ENCODE data around the gene HIBADH.
A peak's percentile ranks its signal among the peaks of the same experiment; 100 is the strongest.

The HIBADH gene

DNA sequence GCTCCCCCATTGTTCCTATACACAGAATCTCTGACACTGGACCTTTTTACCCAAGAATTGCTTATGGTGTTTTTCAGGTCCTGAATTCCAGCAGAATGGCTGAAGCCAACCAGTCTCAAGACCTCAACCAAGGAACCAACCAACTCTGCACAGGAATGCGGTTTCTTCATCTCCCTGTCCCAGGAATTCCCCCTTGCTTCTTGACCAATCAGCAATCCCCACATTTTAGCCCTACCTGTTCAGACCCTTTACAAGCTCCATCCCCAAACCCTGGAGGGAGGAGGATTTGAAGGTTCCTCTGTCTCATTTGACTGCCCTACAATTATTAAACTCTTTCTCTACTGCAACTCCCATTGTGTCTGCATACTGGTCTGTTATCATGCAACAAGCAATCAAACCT is 35.5 kb downstream of the HIBADH start:
- no CpG with 5 or more reads among the region's 1 CpG for WGBS (ENCODE audit: insufficient coverage)
- no peak for DNase-seq
- Histone ChIP-seq H3K4me1 (ENCODE audit: control extremely low read depth in 1 of 4, control insufficient read depth in 4 of 4, insufficient read depth in 4 of 4, low read length in 3 of 4) (no peaks in the 10 kb centered on the region), H3K27me3 (replicated peaks in 2 of 5; ENCODE audit: control insufficient read depth in 4 of 5, insufficient read depth in 5 of 5, low read length in 4 of 5) (no peaks in the 10 kb centered on the region), H3K27ac (ENCODE audit: insufficient read depth in 1 of 2, low read depth in 1 of 2, low read length in 2 of 2, poor library complexity in 1 of 2, severe bottlenecking in 2 of 2) (no peak overlapping the region), H3K4me3 (ENCODE audit: control insufficient read depth in 1 of 7, extremely low read depth in 1 of 7, insufficient read depth in 4 of 7, low read depth in 2 of 7, low read length in 6 of 7) (no peak overlapping the region), H3K36me3 (ENCODE audit: control insufficient read depth in 4 of 4, insufficient read depth in 4 of 4, low read length in 3 of 4) (peaks cover 2 to 26% (median 8%) of the 10 kb centered on the region in 4 experiments), H3K9me3 (ENCODE audit: control extremely low read depth in 1 of 5, control insufficient read depth in 4 of 5, insufficient read depth in 2 of 5, low read depth in 1 of 5, low read length in 4 of 5) (peaks cover 0 to 21% (median 3%) of the 10 kb centered on the region in 5 experiments)
- POLR2A ChIA-PET: no interaction called here
- CTCF ChIA-PET: interaction anchor here (1.0 kb wide), 1 partner anchor 9 kb away, joined by 3 read pairs; no protein-coding TSS in a partner anchor

DNA sequence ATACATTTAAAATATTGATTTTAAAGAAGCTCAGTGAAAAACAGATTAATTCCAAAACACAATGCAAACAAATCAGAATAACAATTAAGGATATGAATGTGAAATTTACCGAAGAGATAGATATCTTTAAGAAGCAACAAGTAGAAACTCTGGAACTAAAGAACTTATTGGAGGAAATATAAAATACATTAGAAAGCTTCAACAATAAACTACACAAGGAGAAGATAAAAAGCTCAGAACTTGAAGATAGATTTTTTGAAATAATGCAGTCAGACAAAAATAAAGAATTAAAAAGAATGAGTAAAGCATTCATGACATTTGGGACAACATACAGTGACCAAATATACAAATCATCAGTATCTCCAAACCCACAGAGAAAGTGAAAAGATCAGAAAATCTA is 43.2 kb downstream of the HIBADH start:
- Histone ChIP-seq H3K27ac (ENCODE audit: insufficient read depth in 1 of 2, low read depth in 1 of 2, low read length in 2 of 2, poor library complexity in 1 of 2, severe bottlenecking in 2 of 2) (no peak overlapping the region), H3K36me3 (ENCODE audit: control insufficient read depth in 4 of 4, insufficient read depth in 4 of 4, low read length in 3 of 4) (peaks cover 0 to 49% (median 10%) of the 10 kb centered on the region in 4 experiments), H3K4me1 (ENCODE audit: control extremely low read depth in 1 of 4, control insufficient read depth in 4 of 4, insufficient read depth in 4 of 4, low read length in 3 of 4) (no peaks in the 10 kb centered on the region), H3K9me3 (ENCODE audit: control extremely low read depth in 1 of 5, control insufficient read depth in 4 of 5, insufficient read depth in 2 of 5, low read depth in 1 of 5, low read length in 4 of 5) (peaks cover 1 to 69% (median 25%) of the 10 kb centered on the region in 5 experiments), H3K27me3 (replicated peaks in 2 of 5; ENCODE audit: control insufficient read depth in 4 of 5, insufficient read depth in 5 of 5, low read length in 4 of 5) (no peaks in the 10 kb centered on the region), H3K4me3 (ENCODE audit: control insufficient read depth in 1 of 7, extremely low read depth in 1 of 7, insufficient read depth in 4 of 7, low read depth in 2 of 7, low read length in 6 of 7) (no peak overlapping the region)
- WGBS (ENCODE audit: insufficient coverage): no CpG with 5 or more reads among the region's 1 CpG
- CTCF ChIA-PET: no interaction called here
- peak in 2 of 3 donors; percentile 20 to 28 for DNase-seq
- POLR2A ChIA-PET: interaction anchor here (0.7 kb wide), 1 partner anchor 34 kb away, joined by 3 read pairs; no protein-coding TSS in a partner anchor

DNA sequence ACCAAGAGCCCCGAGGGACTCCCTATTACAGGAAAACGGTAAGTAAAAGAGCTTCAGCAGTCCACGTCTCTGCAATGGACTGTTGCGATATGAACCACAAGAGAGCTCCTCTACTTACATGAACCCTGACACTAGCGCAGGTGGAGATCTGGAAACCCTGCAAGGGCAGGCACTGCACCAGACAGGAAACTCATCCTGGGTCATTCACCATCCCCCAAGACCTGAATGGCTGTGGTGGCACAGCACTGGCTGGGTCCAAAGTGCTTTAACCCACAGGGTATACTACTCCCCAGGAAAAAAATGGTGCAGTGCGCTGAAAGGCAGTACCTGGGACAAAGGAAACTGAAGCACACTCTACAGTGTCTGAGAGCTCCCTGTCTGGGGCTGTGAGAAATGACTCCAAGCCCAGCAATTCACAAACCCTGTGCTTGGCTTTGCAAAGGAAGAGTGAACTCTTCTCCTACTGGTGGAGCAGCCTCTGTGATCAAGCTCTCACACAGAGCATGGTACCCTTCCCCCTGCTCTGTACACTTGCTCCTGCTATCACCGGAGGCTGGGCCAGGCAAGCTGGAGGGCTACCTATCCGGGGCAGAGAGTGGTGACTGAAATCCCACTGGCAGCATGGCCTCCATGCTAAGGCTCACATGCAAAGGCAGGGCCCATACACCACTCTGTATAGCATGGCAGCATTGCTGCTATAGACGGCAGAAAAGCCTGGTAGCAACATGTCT is 44.9 kb downstream of the HIBADH start:
- Histone ChIP-seq H3K4me3 (ENCODE audit: control insufficient read depth in 1 of 7, extremely low read depth in 1 of 7, insufficient read depth in 4 of 7, low read depth in 2 of 7, low read length in 6 of 7) (no peak overlapping the region), H3K9me3 (ENCODE audit: control extremely low read depth in 1 of 5, control insufficient read depth in 4 of 5, insufficient read depth in 2 of 5, low read depth in 1 of 5, low read length in 4 of 5) (peaks cover 1 to 57% (median 25%) of the 10 kb centered on the region in 5 experiments), H3K36me3 (ENCODE audit: control insufficient read depth in 4 of 4, insufficient read depth in 4 of 4, low read length in 3 of 4) (peaks cover 0 to 42% (median 9%) of the 10 kb centered on the region in 4 experiments), H3K27me3 (replicated peaks in 2 of 5; ENCODE audit: control insufficient read depth in 4 of 5, insufficient read depth in 5 of 5, low read length in 4 of 5) (no peaks in the 10 kb centered on the region), H3K27ac (ENCODE audit: insufficient read depth in 1 of 2, low read depth in 1 of 2, low read length in 2 of 2, poor library complexity in 1 of 2, severe bottlenecking in 2 of 2) (no peak overlapping the region), H3K4me1 (ENCODE audit: control extremely low read depth in 1 of 4, control insufficient read depth in 4 of 4, insufficient read depth in 4 of 4, low read length in 3 of 4) (no peaks in the 10 kb centered on the region)
- ChIA-PET POLR2A (no interaction called here), CTCF (interaction anchor here (0.9 to 1.1 kb wide), 2 partner anchors 10 to 14 kb away, joined by 3 read pairs; no protein-coding TSS in a partner anchor)
- DNase-seq: no peak
- 100% methylated on average over 7 of the region's 9 CpGs for WGBS (ENCODE audit: insufficient coverage)

DNA sequence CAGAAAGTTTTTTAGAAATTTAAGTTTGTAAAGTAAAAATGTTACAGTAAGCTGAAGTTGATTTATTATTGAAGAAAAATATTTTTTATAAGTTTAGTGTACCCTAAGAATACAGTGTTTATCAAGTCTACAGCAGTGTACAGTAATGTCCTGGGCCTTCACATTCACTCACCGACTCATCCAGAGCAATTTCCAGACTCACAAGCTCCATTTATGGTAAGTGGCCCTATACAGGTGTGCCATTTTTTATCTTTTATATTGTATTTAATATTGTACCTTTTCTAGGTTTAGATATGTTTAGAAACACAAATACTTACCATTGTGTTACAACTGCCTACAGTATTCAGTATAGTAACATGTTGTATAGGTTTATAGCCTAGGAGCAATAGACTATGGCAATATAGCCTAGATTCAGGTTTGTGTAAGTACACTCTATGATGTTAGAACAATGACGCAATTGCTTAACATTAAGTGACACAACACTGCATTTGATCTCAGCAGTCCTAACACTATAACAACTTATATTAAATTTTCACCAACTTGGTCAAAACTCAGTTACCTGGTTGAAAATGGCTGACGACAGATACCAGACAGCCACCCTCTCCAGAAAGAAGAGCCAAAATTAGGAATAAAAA is 45.7 kb downstream of the HIBADH start:
- no peaks in the 10 kb centered on the region for H3K27me3 ChIP-seq (replicated peaks in 2 of 5; ENCODE audit: control insufficient read depth in 4 of 5, insufficient read depth in 5 of 5, low read length in 4 of 5)
- no CpG with 5 or more reads among the region's 3 CpGs for WGBS (ENCODE audit: insufficient coverage)
- H3K36me3 ChIP-seq (ENCODE audit: control insufficient read depth in 4 of 4, insufficient read depth in 4 of 4, low read length in 3 of 4): peaks cover 0 to 42% (median 9%) of the 10 kb centered on the region in 4 experiments
- H3K4me1 ChIP-seq (ENCODE audit: control extremely low read depth in 1 of 4, control insufficient read depth in 4 of 4, insufficient read depth in 4 of 4, low read length in 3 of 4): no peaks in the 10 kb centered on the region
- CTCF ChIA-PET: interaction anchor here (1.1 kb wide), 1 partner anchor 10 kb away, joined by 3 read pairs; no protein-coding TSS in a partner anchor
- no peak overlapping the region for H3K27ac ChIP-seq (ENCODE audit: insufficient read depth in 1 of 2, low read depth in 1 of 2, low read length in 2 of 2, poor library complexity in 1 of 2, severe bottlenecking in 2 of 2)
- POLR2A ChIA-PET: no interaction called here
- peaks cover 1 to 50% (median 25%) of the 10 kb centered on the region in 5 experiments for H3K9me3 ChIP-seq (ENCODE audit: control extremely low read depth in 1 of 5, control insufficient read depth in 4 of 5, insufficient read depth in 2 of 5, low read depth in 1 of 5, low read length in 4 of 5)
- no peak overlapping the region for H3K4me3 ChIP-seq (ENCODE audit: control insufficient read depth in 1 of 7, extremely low read depth in 1 of 7, insufficient read depth in 4 of 7, low read depth in 2 of 7, low read length in 6 of 7)
- no peak for DNase-seq

DNA sequence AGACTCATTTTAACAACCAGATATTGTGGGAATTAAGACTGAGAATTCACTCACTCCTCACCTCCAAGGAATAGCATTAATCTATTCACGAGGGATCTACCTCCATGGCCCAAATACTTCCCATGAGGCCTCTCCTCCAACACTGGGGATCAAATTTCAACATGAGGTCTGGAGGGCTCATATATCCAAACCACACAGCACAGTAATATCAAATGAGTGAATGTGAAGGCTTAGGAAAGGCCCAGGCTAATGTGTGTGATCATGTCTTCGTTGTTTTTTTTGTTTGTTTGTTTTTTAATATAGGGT is 46.5 kb downstream of the HIBADH start:
- ChIA-PET CTCF (interaction anchor here (0.8 kb wide), 1 partner anchor 158 kb away, joined by 3 read pairs; no protein-coding TSS in a partner anchor), POLR2A (no interaction called here)
- no peak for DNase-seq
- H3K4me3 ChIP-seq (ENCODE audit: control insufficient read depth in 1 of 7, extremely low read depth in 1 of 7, insufficient read depth in 4 of 7, low read depth in 2 of 7, low read length in 6 of 7): no peak overlapping the region
- no CpG with 5 or more reads among the region's 2 CpGs for WGBS (ENCODE audit: insufficient coverage)
- H3K4me1 ChIP-seq (ENCODE audit: control extremely low read depth in 1 of 4, control insufficient read depth in 4 of 4, insufficient read depth in 4 of 4, low read length in 3 of 4): no peaks in the 10 kb centered on the region
- no peaks in the 10 kb centered on the region for H3K27me3 ChIP-seq (replicated peaks in 2 of 5; ENCODE audit: control insufficient read depth in 4 of 5, insufficient read depth in 5 of 5, low read length in 4 of 5)
- peaks cover 0 to 37% (median 8%) of the 10 kb centered on the region in 4 experiments for H3K36me3 ChIP-seq (ENCODE audit: control insufficient read depth in 4 of 4, insufficient read depth in 4 of 4, low read length in 3 of 4)
- peaks cover 0 to 41% (median 25%) of the 10 kb centered on the region in 5 experiments for H3K9me3 ChIP-seq (ENCODE audit: control extremely low read depth in 1 of 5, control insufficient read depth in 4 of 5, insufficient read depth in 2 of 5, low read depth in 1 of 5, low read length in 4 of 5)
- no peak overlapping the region for H3K27ac ChIP-seq (ENCODE audit: insufficient read depth in 1 of 2, low read depth in 1 of 2, low read length in 2 of 2, poor library complexity in 1 of 2, severe bottlenecking in 2 of 2)

DNA sequence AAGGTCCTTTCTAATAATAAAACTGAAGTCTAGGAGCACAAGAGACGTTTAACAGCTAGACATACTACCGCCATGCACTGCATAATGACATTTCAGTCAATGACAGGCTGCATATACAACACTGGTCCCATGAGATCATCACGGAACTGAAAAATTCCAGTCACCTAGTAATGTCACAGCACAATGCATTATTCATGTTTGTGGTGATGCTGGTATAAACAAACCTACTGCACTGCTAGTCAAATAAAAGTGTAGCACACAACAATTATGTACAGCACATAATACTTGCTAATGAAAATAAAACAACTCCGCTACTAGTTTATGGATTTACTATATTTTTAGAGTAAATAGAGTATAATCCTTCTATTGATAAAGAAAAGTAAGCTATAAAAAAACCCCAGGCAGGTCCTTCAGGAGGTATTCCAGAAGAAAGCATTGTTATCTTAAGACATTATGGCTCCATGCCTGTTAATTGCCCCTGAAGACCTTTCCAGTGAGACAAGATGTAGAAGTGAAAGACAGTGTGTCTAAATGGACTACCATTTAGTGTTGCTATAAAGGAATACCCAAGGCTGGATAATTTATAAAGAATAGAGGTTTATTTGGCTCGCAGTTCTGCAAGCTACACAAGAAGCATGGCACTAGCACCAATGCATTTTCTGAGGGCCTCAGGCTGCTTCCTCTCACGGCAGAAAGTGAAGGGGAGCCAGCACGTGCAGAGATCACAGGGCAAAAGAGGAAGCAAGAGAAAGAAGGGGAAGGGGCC is 47.1 kb downstream of the HIBADH start:
- ChIA-PET POLR2A (no interaction called here), CTCF (interaction anchor here (0.8 kb wide), 1 partner anchor 159 kb away, joined by 3 read pairs; no protein-coding TSS in a partner anchor)
- peaks cover 0 to 36% (median 8%) of the 10 kb centered on the region in 4 experiments for H3K36me3 ChIP-seq (ENCODE audit: control insufficient read depth in 4 of 4, insufficient read depth in 4 of 4, low read length in 3 of 4)
- peaks cover 0 to 36% (median 25%) of the 10 kb centered on the region in 5 experiments for H3K9me3 ChIP-seq (ENCODE audit: control extremely low read depth in 1 of 5, control insufficient read depth in 4 of 5, insufficient read depth in 2 of 5, low read depth in 1 of 5, low read length in 4 of 5)
- WGBS (ENCODE audit: insufficient coverage): 92% methylated on average over 2 of the region's 7 CpGs
- H3K4me1 ChIP-seq (ENCODE audit: control extremely low read depth in 1 of 4, control insufficient read depth in 4 of 4, insufficient read depth in 4 of 4, low read length in 3 of 4): no peaks in the 10 kb centered on the region
- no peaks in the 10 kb centered on the region for H3K27me3 ChIP-seq (replicated peaks in 2 of 5; ENCODE audit: control insufficient read depth in 4 of 5, insufficient read depth in 5 of 5, low read length in 4 of 5)
- H3K4me3 ChIP-seq (ENCODE audit: control insufficient read depth in 1 of 7, extremely low read depth in 1 of 7, insufficient read depth in 4 of 7, low read depth in 2 of 7, low read length in 6 of 7): no peak overlapping the region
- DNase-seq: no peak
- no peak overlapping the region for H3K27ac ChIP-seq (ENCODE audit: insufficient read depth in 1 of 2, low read depth in 1 of 2, low read length in 2 of 2, poor library complexity in 1 of 2, severe bottlenecking in 2 of 2)
